ENCODE results near the gene DNAH7. TPM values are rescaled to one million over a fixed set of nuclear protein-coding genes. Genes with fewer than 3 reads are reported as not detected.

The DNAH7 gene
- total and polyA plus RNA-seq, 9 of the 15 experiments (the other 6 are each of a cell fraction or from before 2014, with no cell fraction given): 0.03 to 0.42 (median 0.18) TPM

DNA sequence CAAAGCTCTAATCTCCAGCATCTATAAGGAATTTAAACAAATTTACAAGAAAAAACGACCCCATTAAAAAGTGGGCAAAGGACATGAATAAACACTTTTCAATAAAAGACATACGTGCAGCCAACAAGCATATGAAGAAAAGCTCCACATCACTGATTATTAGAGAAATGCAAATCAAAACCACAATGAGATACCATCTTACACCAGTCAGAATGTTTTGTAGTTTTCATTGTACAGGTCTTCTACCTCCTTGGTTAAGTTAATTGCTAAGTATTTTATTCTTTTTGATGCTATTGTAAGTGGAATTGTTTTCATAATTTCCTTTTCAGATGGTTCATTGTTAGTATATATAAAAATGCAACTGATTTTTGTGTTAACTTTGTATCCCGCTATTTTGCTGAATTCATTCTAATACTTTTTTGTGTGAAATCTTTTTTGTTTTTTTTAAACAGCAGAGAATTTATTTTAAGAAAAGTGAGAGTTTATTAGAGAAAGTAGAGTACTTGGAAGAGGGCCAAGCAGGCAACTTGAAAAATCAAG, 370.9 kb downstream of the DNAH7 start:
- DNase-seq (ENCODE audit: extremely low read depth in 1 of 4, low spot score in 3 of 4) (no peak), ATAC-seq (no peak), FAIRE-seq (no peak)
- Histone ChIP-seq H3K9me1 (ENCODE audit: control insufficient read depth, insufficient read depth, low read length) (no peaks in the 10 kb centered on the region), H2AFZ (ENCODE audit: low read depth, low read length) (no peak overlapping the region), H3K79me2 (ENCODE audit: control insufficient read depth, insufficient read depth, low read length) (peaks cover 47% of the 10 kb centered on the region), H3K9ac (ENCODE audit: insufficient read depth in 1 of 2, low read depth in 2 of 2, low read length in 2 of 2) (no peak overlapping the region), H3K9me3 (replicated peaks; ENCODE audit: control insufficient read depth, insufficient read depth, low read depth, low read length) (peaks cover 3% of the 10 kb centered on the region), H3K4me1 (replicated peaks in 1 of 2; ENCODE audit: control insufficient read depth in 2 of 2, insufficient read depth in 2 of 2, low read length in 2 of 2) (peaks cover 0 to 6% of the 10 kb centered on the region in 2 experiments; a peak in 3 of 5 replicates), H3K27me3 (ENCODE audit: control insufficient read depth in 2 of 2, insufficient read depth in 2 of 2, low read length in 2 of 2) (no peaks in the 10 kb centered on the region), H3K4me2 (ENCODE audit: insufficient read depth, low read length) (no peak overlapping the region), H3K4me3 (no peak overlapping the region), H3K36me3 (ENCODE audit: control insufficient read depth, insufficient read depth, low read length) (no peaks in the 10 kb centered on the region), H3K27ac (ENCODE audit: extremely low read depth, low read depth, low read length) (no peak overlapping the region), H4K20me1 (replicated peaks; ENCODE audit: control insufficient read depth, insufficient read depth, low read length) (no peaks in the 10 kb centered on the region)
- in situ Hi-C loops (cut with MboI) (no loop called here), intact Hi-C loops (cut with micrococcal nuclease) (no loop called here)
- ChIA-PET CTCF (ENCODE audit: low intra/inter-chr PET ratio) (no interaction called here), POLR2A (no interaction called here)
- WGBS (ENCODE audit: insufficient coverage, low coverage, missing lambda C conversion rate): 67% methylated on average over 3 of the region's 3 CpGs
- no TSS peak for BruUV-seq (replicated peaks)
- TF ChIP-seq ELF1 (tag; IDR thresholded peaks at IDR 0.05) (no peak), EP400 (IDR thresholded peaks at IDR 0.05) (no peak), ZNF609 (CRISPR knock-in tag; IDR thresholded peaks at IDR 0.05; ENCODE audit: borderline replicate concordance) (no peak), L3MBTL2 (IDR thresholded peaks at IDR 0.05) (no peak), TEAD1 (CRISPR knock-in tag; IDR thresholded peaks at IDR 0.05) (no peak), HDAC3 (IDR thresholded peaks at IDR 0.05; ENCODE audit: borderline replicate concordance, partially characterized antibody) (no peak), BACH1 (tag; IDR thresholded peaks at IDR 0.05) (no peak), BMI1 (IDR thresholded peaks at IDR 0.05; ENCODE audit: low read length) (no peak), SIRT6 (IDR thresholded peaks at IDR 0.05; ENCODE audit: low read depth, low read length) (no peak), ZNF507 (tag; conservative IDR thresholded peaks at IDR 0.05) (no peak), RBFOX2 (IDR thresholded peaks at IDR 0.05; ENCODE audit: low read depth, low read length) (no peak)
- TF ChIP-seq, protein P1, sequence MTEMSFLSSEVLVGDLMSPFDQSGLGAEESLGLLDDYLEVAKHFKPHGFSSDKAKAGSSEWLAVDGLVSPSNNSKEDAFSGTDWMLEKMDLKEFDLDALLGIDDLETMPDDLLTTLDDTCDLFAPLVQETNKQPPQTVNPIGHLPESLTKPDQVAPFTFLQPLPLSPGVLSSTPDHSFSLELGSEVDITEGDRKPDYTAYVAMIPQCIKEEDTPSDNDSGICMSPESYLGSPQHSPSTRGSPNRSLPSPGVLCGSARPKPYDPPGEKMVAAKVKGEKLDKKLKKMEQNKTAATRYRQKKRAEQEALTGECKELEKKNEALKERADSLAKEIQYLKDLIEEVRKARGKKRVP (CRISPR knock-in tag; IDR thresholded peaks at IDR 0.05): no peak
- TF ChIP-seq, protein P2, sequence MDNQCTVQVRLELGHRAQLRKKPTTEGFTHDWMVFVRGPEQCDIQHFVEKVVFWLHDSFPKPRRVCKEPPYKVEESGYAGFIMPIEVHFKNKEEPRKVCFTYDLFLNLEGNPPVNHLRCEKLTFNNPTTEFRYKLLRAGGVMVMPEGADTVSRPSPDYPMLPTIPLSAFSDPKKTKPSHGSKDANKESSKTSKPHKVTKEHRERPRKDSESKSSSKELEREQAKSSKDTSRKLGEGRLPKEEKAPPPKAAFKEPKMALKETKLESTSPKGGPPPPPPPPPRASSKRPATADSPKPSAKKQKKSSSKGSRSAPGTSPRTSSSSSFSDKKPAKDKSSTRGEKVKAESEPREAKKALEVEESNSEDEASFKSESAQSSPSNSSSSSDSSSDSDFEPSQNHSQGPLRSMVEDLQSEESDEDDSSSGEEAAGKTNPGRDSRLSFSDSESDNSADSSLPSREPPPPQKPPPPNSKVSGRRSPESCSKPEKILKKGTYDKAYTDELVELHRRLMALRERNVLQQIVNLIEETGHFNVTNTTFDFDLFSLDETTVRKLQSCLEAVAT (IDR thresholded peaks at IDR 0.05): no peak

Data from K562 (cell line).